ENCODE data around the gene TAF1.
"Not testable (repeated sequence)": the region's sequence is repeated elsewhere in the genome, so short reads cannot be mapped to it uniquely, and the experiment has no call there.

Gene TAF1

DNA sequence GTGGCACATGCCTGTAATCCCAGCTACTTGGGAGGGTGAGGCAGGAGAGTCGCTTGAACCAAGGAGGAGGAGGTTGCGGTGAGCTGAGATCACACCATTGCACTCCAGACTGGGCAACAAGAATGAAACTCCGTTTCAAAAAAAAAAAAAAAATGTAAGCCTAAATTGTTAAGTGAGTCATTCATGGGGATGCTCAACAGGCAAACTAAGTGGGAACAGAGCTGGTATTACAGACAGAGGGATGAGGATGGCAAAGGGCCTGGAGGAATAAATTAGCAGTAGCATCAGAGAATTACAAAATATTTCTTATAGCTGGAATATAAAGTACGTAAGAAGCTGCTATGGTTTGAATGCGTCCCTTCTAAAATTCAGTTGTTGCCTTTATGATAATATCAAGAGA lies 123.4 kb downstream of the TAF1 start:
- H3K9me3 ChIP-seq (ENCODE audit: insufficient read depth, low read depth, low read length) = no peaks in the 10 kb centered on the region
- no peaks in the 10 kb centered on the region for H4K20me1 ChIP-seq (ENCODE audit: insufficient read depth, low read length, poor library complexity, severe bottlenecking)
- no peaks in the 10 kb centered on the region for H3F3A ChIP-seq (ENCODE audit: low read depth)
- H3K79me2 ChIP-seq (ENCODE audit: insufficient read depth, low read length) = no peaks in the 10 kb centered on the region
- H2AFZ ChIP-seq (ENCODE audit: low read length) = no peak overlapping the region
- no peaks in the 10 kb centered on the region for H3K9me2 ChIP-seq (replicated peaks; ENCODE audit: low read depth, low read length)
- H3K4me3 ChIP-seq (ENCODE audit: low read length, poor library complexity, severe bottlenecking) = no peak overlapping the region
- TF ChIP-seq, protein P1, sequence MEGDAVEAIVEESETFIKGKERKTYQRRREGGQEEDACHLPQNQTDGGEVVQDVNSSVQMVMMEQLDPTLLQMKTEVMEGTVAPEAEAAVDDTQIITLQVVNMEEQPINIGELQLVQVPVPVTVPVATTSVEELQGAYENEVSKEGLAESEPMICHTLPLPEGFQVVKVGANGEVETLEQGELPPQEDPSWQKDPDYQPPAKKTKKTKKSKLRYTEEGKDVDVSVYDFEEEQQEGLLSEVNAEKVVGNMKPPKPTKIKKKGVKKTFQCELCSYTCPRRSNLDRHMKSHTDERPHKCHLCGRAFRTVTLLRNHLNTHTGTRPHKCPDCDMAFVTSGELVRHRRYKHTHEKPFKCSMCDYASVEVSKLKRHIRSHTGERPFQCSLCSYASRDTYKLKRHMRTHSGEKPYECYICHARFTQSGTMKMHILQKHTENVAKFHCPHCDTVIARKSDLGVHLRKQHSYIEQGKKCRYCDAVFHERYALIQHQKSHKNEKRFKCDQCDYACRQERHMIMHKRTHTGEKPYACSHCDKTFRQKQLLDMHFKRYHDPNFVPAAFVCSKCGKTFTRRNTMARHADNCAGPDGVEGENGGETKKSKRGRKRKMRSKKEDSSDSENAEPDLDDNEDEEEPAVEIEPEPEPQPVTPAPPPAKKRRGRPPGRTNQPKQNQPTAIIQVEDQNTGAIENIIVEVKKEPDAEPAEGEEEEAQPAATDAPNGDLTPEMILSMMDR (conservative IDR thresholded peaks at IDR 0.05; ENCODE audit: low read length) = no peak
- no peak for TF ChIP-seq EZH2phosphoT487 (IDR thresholded peaks at IDR 0.05; ENCODE audit: borderline replicate concordance)
- H3K4me2 ChIP-seq (ENCODE audit: low read depth, low read length, poor library complexity, severe bottlenecking) = no peak overlapping the region
- no peaks in the 10 kb centered on the region for H3K4me1 ChIP-seq (ENCODE audit: insufficient read depth, low read length, poor library complexity, severe bottlenecking)
- H3K27me3 ChIP-seq (ENCODE audit: insufficient read depth, low read length, poor library complexity, severe bottlenecking) = no peaks in the 10 kb centered on the region
- H3K36me3 ChIP-seq (ENCODE audit: insufficient read depth, low read length) = no peaks in the 10 kb centered on the region
- no peak overlapping the region for H3K9ac ChIP-seq (ENCODE audit: low read depth, low read length, poor library complexity, severe bottlenecking)

DNA sequence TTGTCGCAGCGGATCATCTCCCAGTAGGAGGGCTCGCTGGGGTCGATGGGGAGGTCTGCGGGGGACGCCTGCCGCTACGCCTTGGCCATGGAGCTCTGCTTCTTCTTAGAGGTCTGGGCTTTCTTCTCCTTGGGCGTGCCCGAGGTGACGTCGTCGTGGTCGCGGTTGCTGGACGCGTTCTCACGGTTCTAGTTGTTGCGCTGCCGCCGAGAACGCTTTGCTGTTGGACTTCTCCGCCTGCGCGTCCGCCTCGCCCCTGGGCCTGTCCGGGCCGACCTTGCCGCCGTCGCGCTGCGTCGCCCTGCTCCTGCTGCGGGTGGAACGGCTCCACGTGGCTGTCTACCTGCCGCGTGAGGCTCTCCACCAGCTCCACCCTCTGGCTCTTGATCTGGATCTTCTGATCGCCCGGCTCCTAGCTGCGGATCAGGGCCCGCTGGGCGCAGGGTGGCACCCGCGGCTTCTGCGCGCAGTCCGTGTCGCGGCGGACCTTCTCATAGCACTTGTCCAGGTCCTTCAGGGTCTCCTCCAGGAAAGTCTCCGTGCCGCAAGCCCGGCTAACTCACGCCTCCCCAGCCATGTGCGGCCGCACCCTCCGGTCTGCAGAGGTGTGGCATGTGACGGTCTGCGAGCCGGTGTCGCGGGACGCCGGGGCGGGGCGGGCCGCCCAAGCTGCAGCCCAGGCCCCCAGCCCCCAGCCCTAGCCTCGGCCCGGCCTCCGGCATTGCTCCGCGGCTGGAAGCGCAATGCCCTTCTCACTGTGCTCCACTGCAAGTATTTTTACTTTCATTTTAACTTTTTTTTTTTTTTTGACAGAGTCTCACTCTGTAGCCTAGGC lies 126.3 kb downstream of the TAF1 start:
- TF ChIP-seq EZH2phosphoT487 (IDR thresholded peaks at IDR 0.05; ENCODE audit: borderline replicate concordance) = no peak
- TF ChIP-seq, protein P1 (conservative IDR thresholded peaks at IDR 0.05; ENCODE audit: low read length) = no peak
- Histone ChIP-seq H2AFZ (ENCODE audit: low read length) (no peak overlapping the region), H3K36me3 (ENCODE audit: insufficient read depth, low read length) (no peaks in the 10 kb centered on the region), H3K4me2 (ENCODE audit: low read depth, low read length, poor library complexity, severe bottlenecking) (no peak overlapping the region), H3K4me3 (ENCODE audit: low read length, poor library complexity, severe bottlenecking) (no peak overlapping the region), H3K9ac (ENCODE audit: low read depth, low read length, poor library complexity, severe bottlenecking) (no peak overlapping the region), H3K79me2 (ENCODE audit: insufficient read depth, low read length) (no peaks in the 10 kb centered on the region), H3K4me1 (ENCODE audit: insufficient read depth, low read length, poor library complexity, severe bottlenecking) (no peaks in the 10 kb centered on the region), H3K27me3 (ENCODE audit: insufficient read depth, low read length, poor library complexity, severe bottlenecking) (no peaks in the 10 kb centered on the region), H3K9me3 (ENCODE audit: insufficient read depth, low read depth, low read length) (no peaks in the 10 kb centered on the region), H3K9me2 (replicated peaks; ENCODE audit: low read depth, low read length) (no peaks in the 10 kb centered on the region), H4K20me1 (ENCODE audit: insufficient read depth, low read length, poor library complexity, severe bottlenecking) (no peaks in the 10 kb centered on the region), H3F3A (ENCODE audit: low read depth) (no peaks in the 10 kb centered on the region)

DNA sequence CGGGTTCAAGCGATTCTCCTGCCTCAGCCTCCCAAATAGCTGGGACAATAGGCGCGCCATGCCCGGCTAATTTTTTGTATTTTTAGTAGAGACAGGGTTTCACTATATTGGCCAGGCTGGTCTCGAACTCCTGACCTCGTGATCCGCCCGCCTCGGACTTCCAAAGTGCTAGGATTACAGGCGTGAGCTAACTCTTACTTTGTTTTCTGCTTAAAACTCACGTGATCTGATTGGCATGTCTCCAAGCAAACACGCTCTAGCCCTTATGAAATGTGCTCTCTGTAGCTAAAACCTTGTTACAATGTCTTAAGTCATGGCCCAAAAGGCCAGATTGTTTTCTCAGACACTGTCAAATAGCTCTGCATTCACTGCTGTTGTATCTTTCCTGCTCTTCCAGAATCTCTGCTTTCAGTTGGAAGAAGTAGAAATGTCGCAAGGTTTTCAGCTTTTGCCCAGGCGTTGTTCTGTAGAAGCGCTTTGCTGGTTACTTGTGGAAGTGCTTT lies 127.0 kb downstream of the TAF1 start:
- Histone ChIP-seq H3K9ac (ENCODE audit: low read depth, low read length, poor library complexity, severe bottlenecking) (no peak overlapping the region), H2AFZ (ENCODE audit: low read length) (no peak overlapping the region), H3K4me3 (ENCODE audit: low read length, poor library complexity, severe bottlenecking) (no peak overlapping the region), H4K20me1 (ENCODE audit: insufficient read depth, low read length, poor library complexity, severe bottlenecking) (no peaks in the 10 kb centered on the region), H3K9me3 (ENCODE audit: insufficient read depth, low read depth, low read length) (no peaks in the 10 kb centered on the region), H3K36me3 (ENCODE audit: insufficient read depth, low read length) (no peaks in the 10 kb centered on the region), H3K9me2 (replicated peaks; ENCODE audit: low read depth, low read length) (no peaks in the 10 kb centered on the region), H3K79me2 (ENCODE audit: insufficient read depth, low read length) (no peaks in the 10 kb centered on the region), H3K27me3 (ENCODE audit: insufficient read depth, low read length, poor library complexity, severe bottlenecking) (no peaks in the 10 kb centered on the region), H3K4me2 (ENCODE audit: low read depth, low read length, poor library complexity, severe bottlenecking) (no peak overlapping the region), H3F3A (ENCODE audit: low read depth) (no peaks in the 10 kb centered on the region), H3K4me1 (ENCODE audit: insufficient read depth, low read length, poor library complexity, severe bottlenecking) (no peaks in the 10 kb centered on the region)
- TF ChIP-seq, protein P1 (conservative IDR thresholded peaks at IDR 0.05; ENCODE audit: low read length) = no peak
- no peak for TF ChIP-seq EZH2phosphoT487 (IDR thresholded peaks at IDR 0.05; ENCODE audit: borderline replicate concordance)

DNA sequence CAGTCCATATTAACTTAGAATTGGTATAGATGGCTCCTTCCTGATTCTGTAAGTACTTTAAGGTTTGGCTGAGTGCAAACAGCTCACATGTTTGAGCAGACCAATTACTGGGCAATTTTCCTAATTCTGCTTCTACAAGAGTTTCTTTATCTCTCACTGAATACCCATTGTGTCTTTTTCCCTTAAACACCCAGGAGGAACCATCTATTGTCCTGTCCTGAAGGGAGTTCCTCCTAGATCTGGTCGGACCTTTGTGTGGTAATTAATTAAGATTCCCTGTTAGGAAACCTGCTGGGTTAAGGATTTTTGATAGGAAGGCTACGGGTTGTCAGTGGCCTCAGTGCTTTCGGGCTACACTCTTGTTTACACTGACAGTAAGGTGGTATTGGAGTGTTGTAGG lies 129.8 kb downstream of the TAF1 start:
- H3K9me2 ChIP-seq (replicated peaks; ENCODE audit: low read depth, low read length); H3K4me1 ChIP-seq (ENCODE audit: insufficient read depth, low read length, poor library complexity, severe bottlenecking); H3K27me3 ChIP-seq (ENCODE audit: insufficient read depth, low read length, poor library complexity, severe bottlenecking); H4K20me1 ChIP-seq (ENCODE audit: insufficient read depth, low read length, poor library complexity, severe bottlenecking); H3K79me2 ChIP-seq (ENCODE audit: insufficient read depth, low read length); H3K9me3 ChIP-seq (ENCODE audit: insufficient read depth, low read depth, low read length); H3K4me2 ChIP-seq (ENCODE audit: low read depth, low read length, poor library complexity, severe bottlenecking); H3K9ac ChIP-seq (ENCODE audit: low read depth, low read length, poor library complexity, severe bottlenecking); H3K36me3 ChIP-seq (ENCODE audit: insufficient read depth, low read length); H2AFZ ChIP-seq (ENCODE audit: low read length); H3K4me3 ChIP-seq (ENCODE audit: low read length, poor library complexity, severe bottlenecking); H3F3A ChIP-seq (ENCODE audit: low read depth): not testable (repeated sequence)

Measured in Loucy (cell line).